ENCODE measurements around the gene EZR.

Gene EZR

GRCh38 chr6:158819213-158819976 lies at the start of gene EZR:
Gene EZR, minus strand, starts transcription at chr6:158819368. Its CDS starts 1,275 bp downstream, at chr6:158818093.
- peak; percentile 85 to 90 for DNase-seq

GRCh38 chr6:158868122-158868480 lies 48.9 kb upstream of the EZR start:
- DNase-seq = no peak

GRCh38 chr6:158867381-158868121 lies 48.4 kb upstream of the EZR start:
- DNase-seq = no peak

- DNase-seq = no peak
Measured at GRCh38 chr6:158865769-158866168, 46.6 kb upstream of the EZR start.

GRCh38 chr6:158863646-158864045 lies 44.5 kb upstream of the EZR start:
- no peak for DNase-seq

- no peak for DNase-seq
Measured at GRCh38 chr6:158861686-158862381, 42.7 kb upstream of the EZR start.

- DNase-seq = no peak
Measured at GRCh38 chr6:158860279-158860865, 41.2 kb upstream of the EZR start.

GRCh38 chr6:158856261-158856660 lies 37.1 kb upstream of the EZR start:
- DNase-seq = no peak

- peak in 1 of 2 donors; percentile 34 for DNase-seq
Measured at GRCh38 chr6:158854214-158855101, 35.3 kb upstream of the EZR start.

- DNase-seq = no peak
Measured at GRCh38 chr6:158853880-158854213, 34.7 kb upstream of the EZR start.

GRCh38 chr6:158853072-158853879 lies 34.1 kb upstream of the EZR start:
- DNase-seq = peak; percentile 85 to 88

- peak in 1 of 2 donors; percentile 30 for DNase-seq
Measured at GRCh38 chr6:158852312-158853071, 33.3 kb upstream of the EZR start.

GRCh38 chr6:158850807-158851115 lies 31.6 kb upstream of the EZR start:
- DNase-seq = no peak

GRCh38 chr6:158849899-158850806 lies 31.0 kb upstream of the EZR start:
- peak; percentile 41 to 61 for DNase-seq

GRCh38 chr6:158848490-158848895 lies 29.3 kb upstream of the EZR start:
- DNase-seq = no peak

- DNase-seq = no peak
Measured at GRCh38 chr6:158847786-158848185, 28.6 kb upstream of the EZR start.

- no peak for DNase-seq
Measured at GRCh38 chr6:158847012-158847529, 27.9 kb upstream of the EZR start.

- DNase-seq = no peak
Measured at GRCh38 chr6:158843751-158844683, 24.8 kb upstream of the EZR start.
